A549 (cell line): ENCODE results near the gene GMPPB. TPM values are rescaled to one million over a fixed set of nuclear protein-coding genes. Genes with fewer than 3 reads are reported as not detected.

Experiments used
- ATAC-seq, 2 experiments: fragments of 200-7000 bp in 1 of 2; fragments of >200 bp in 1 of 2; cut with Nextera tagmentation in 1 of 2; cut with Tn5 transposase in 1 of 2; 3 replicates each; pipeline versions ENCODE4 v1.8.0 to v1.9.1; 2018 to 2020; ENCODE audit warnings: mild to moderate bottlenecking in 1 of 2, moderate library complexity in 1 of 2
- CTCF ChIA-PET: fragments of 300-600 bp; sonication (Branson Sonifier 250); formaldehyde crosslinking; extraction: SDS; loops from one replicate; lab custom pipeline; 2021; ENCODE audit warnings: antibody characterized with exemption, inconsistent platforms; lab: Yijun Ruan, JAX
- POLR2A ChIA-PET: fragments of 350-600 bp; formaldehyde crosslinking; extraction: SDS; loops from one replicate; lab custom pipeline; 2021; ENCODE audit warnings: antibody characterized with exemption, inconsistent platforms; lab: Yijun Ruan, JAX
- DNase-seq, 2 experiments: peaks; one replicate each; pipeline versions ENCODE4 v3.0.0 to v3.0.0-alpha.2; 2011 to 2016; ENCODE audit warnings: low read depth in 1 of 2, low spot score in 1 of 2
- FAIRE-seq: peaks from 2 replicates; lab custom pipeline; 2011; peaks lifted over from hg19 to GRCh38; lab: Jason Lieb, UNC
- H3K27ac ChIP-seq, 2 experiments: fragments of >200 bp; sonication (Bioruptor Twin); formaldehyde crosslinking; 3 replicates each; pipeline ENCODE4 v1.5.1; 2016 to 2017
- H3K4me1 ChIP-seq: fragments of >200 bp; sonication (Bioruptor Twin); formaldehyde crosslinking; 3 replicates; pipeline ENCODE4 v1.6.1; 2016
- H3K4me2 ChIP-seq: fragments of >200 bp; sonication (Bioruptor Twin); formaldehyde crosslinking; 3 replicates; pipeline ENCODE4 v1.6.1; 2016
- H3K4me3 ChIP-seq: fragments of >200 bp; sonication (Bioruptor Twin); formaldehyde crosslinking; 3 replicates; pipeline ENCODE4 v1.5.1; 2016
- H3K9me3 ChIP-seq: fragments of >200 bp; sonication (Bioruptor Twin); formaldehyde crosslinking; 3 replicates; pipeline ENCODE4 v1.6.1; 2016
- CBX8 ChIP-seq: fragments of 200-600 bp; sonication (generic); IDR thresholded peaks from 2 replicates; pipeline ENCODE4 v1.6.1; 2016
- E2F6 ChIP-seq: IDR thresholded peaks from 2 replicates; pipeline ENCODE4 v1.6.1; 2012; ENCODE audit warnings: low read depth, borderline replicate concordance
- ESRRA ChIP-seq: fragments of 150-350 bp; IDR thresholded peaks from 2 replicates; pipeline ENCODE4 v1.6.1; 2014; ENCODE audit warnings: mild to moderate bottlenecking, low read length, borderline replicate concordance
- FOSL2 ChIP-seq, 2 experiments: fragments of 450-650 bp in 1 of 2; fragments of >200 bp in 1 of 2; sonication (Bioruptor Twin) in 1 of 2; formaldehyde crosslinking; IDR thresholded peaks; 2 replicates each; pipeline versions ENCODE4 v1.5.0 to v1.6.1; 2016 to 2020; ENCODE audit warnings: mild to moderate bottlenecking in 1 of 2, moderate library complexity in 1 of 2
- HOXB13 ChIP-seq: fragments of 250-450 bp; sonication (Bioruptor Pico); IDR thresholded peaks from 2 replicates; pipeline ENCODE4 v1.5.0; 2020; ENCODE audit warnings: low read depth, mild to moderate bottlenecking, moderate library complexity
- JUN ChIP-seq, 2 experiments: fragments of >200 bp; sonication (Bioruptor Twin); formaldehyde crosslinking; IDR thresholded peaks; 2 replicates in 1 of 2; 3 replicates in 1 of 2; pipeline ENCODE4 v1.6.1; 2016 to 2017
- KDM1A ChIP-seq: fragments of 200-600 bp; sonication (generic); IDR thresholded peaks from 2 replicates; pipeline ENCODE4 v1.6.1; 2016; ENCODE audit warnings: low read depth, mild to moderate bottlenecking
- NFE2L2 ChIP-seq: fragments of 150-350 bp; conservative IDR thresholded peaks from 2 replicates; pipeline ENCODE4 v1.6.1; 2014; ENCODE audit warnings: low read length
- PBX3 ChIP-seq: IDR thresholded peaks from 2 replicates; pipeline ENCODE4 v1.6.1; 2012
- POLR2AphosphoS2 ChIP-seq: conservative IDR thresholded peaks from 2 replicates; pipeline ENCODE4 v1.6.1; 2012; ENCODE audit warnings: low read length, improper control_type of control experiment, inconsistent platforms
- RCOR1 ChIP-seq: fragments of 150-350 bp; IDR thresholded peaks from 2 replicates; pipeline ENCODE4 v1.6.1; 2014; ENCODE audit warnings: antibody characterized with exemption, low read length, low read depth
- RFX5 ChIP-seq: fragments of 450-650 bp; IDR thresholded peaks from 2 replicates; pipeline ENCODE4 v1.7.1; 2014; ENCODE audit warnings: antibody characterized with exemption, mild to moderate bottlenecking, moderate library complexity
- SMC3 ChIP-seq: fragments of >200 bp; sonication (Bioruptor Twin); formaldehyde crosslinking; IDR thresholded peaks from 3 replicates; pipeline ENCODE4 v1.6.1; 2018; ENCODE audit warnings: inconsistent platforms
- SREBF2 ChIP-seq: fragments of 450-650 bp; IDR thresholded peaks from 2 replicates; pipeline ENCODE4 v1.6.1; 2014; ENCODE audit warnings: mild to moderate bottlenecking, moderate library complexity
- TFCP2L1 ChIP-seq: fragments of 250-450 bp; sonication (Bioruptor Pico); IDR thresholded peaks from 2 replicates; pipeline ENCODE4 v1.5.0; 2021; ENCODE audit warnings: mild to moderate bottlenecking
- TP53 ChIP-seq: fragments of 250-450 bp; sonication (Bioruptor Pico); IDR thresholded peaks from 2 replicates; pipeline ENCODE4 v1.5.0; 2021; ENCODE audit warnings: mild to moderate bottlenecking, moderate library complexity
- ZC3H11A ChIP-seq: fragments of 450-650 bp; IDR thresholded peaks from 2 replicates; pipeline ENCODE4 v1.6.1; 2014; ENCODE audit warnings: antibody characterized with exemption, mild to moderate bottlenecking
- ZFP36 ChIP-seq: fragments of 450-650 bp; IDR thresholded peaks from 2 replicates; pipeline ENCODE4 v1.6.1; 2014; ENCODE audit warnings: borderline replicate concordance; ENCODE audit not compliant: partially characterized antibody
- ZNF302 ChIP-seq: fragments of 250-450 bp; sonication (Bioruptor Pico); IDR thresholded peaks from 2 replicates; pipeline ENCODE4 v1.9.0; 2021; ENCODE audit warnings: inconsistent platforms, mild to moderate bottlenecking, moderate library complexity
- ZSCAN20 ChIP-seq: fragments of 250-450 bp; sonication (Bioruptor Pico); IDR thresholded peaks from 2 replicates; pipeline ENCODE4 v1.8.0; 2022; ENCODE audit warnings: mild to moderate bottlenecking, moderate library complexity
- WGBS: methylation state at CpG from one replicate; pipeline ENCODE4 v1.1.6; 2017; ENCODE audit errors: missing lambda C conversion rate; 5-methylcytosine and 5-hydroxymethylcytosine counted together
- polyA plus RNA-seq, 4 experiments: library from polyadenylated mRNA; depleted of rRNA in 3 of 4; stranded (reverse); fragments of >200 nt; fragmentation: RNase III in 1 of 4; extraction: RNeasy Plus Mini Kit Qiagen cat#74134 plus additional on column Dnase treatment in 1 of 4; gene quantifications; 2 replicates in 3 of 4; 3 replicates in 1 of 4; pipeline ENCODE4 v1.2.3, GENCODE V29; 2011 to 2017
- TF ChIP-seq, protein P1 (sequence below): fragments of >200 bp; sonication (Bioruptor Twin); formaldehyde crosslinking; IDR thresholded peaks from 3 replicates; pipeline ENCODE4 v1.6.1; 2016
- TF ChIP-seq, protein P2 (sequence below): fragments of >200 bp; sonication (Bioruptor Twin); formaldehyde crosslinking; IDR thresholded peaks from 3 replicates; pipeline ENCODE4 v1.5.1; 2016

The GMPPB gene
- polyA plus RNA-seq, 2 of the 4 experiments (the other 2 are of a cell fraction): 12.9 to 24.1 TPM

DNA sequence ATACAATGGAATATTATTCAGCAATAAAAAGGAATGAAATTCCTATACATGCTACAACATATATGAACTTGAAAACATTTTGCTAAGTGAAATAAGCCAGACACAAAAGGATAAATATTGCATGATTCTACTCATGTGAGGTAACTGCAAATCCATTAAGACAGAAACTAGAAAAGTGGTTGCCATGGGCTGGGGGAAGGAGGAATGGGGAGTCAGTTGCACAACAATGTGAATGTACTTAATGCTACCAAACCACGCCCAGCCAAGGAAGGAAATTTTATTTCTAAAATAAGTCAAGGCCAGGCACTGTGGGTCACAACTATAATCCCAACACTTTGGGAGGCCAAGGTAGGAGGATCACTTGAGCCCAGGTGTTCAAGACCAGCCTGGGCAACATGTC is 9.8 kb upstream of the GMPPB start:
- ATAC-seq: no peak
- no peak overlapping the region for H3K4me2 ChIP-seq
- DNase-seq: no peak
- CTCF ChIA-PET: interaction anchor here (0.6 kb wide), 1 partner anchor 531 kb away, joined by 4 read pairs; no protein-coding TSS in a partner anchor
- TF ChIP-seq ZNF302 (CRISPR knock-in tag) (no peak), CBX8 (no peak), POLR2AphosphoS2 (no peak), HOXB13 (no peak), RCOR1 (no peak), RFX5 (no peak), SMC3 (no peak)
- TF ChIP-seq, protein P1, sequence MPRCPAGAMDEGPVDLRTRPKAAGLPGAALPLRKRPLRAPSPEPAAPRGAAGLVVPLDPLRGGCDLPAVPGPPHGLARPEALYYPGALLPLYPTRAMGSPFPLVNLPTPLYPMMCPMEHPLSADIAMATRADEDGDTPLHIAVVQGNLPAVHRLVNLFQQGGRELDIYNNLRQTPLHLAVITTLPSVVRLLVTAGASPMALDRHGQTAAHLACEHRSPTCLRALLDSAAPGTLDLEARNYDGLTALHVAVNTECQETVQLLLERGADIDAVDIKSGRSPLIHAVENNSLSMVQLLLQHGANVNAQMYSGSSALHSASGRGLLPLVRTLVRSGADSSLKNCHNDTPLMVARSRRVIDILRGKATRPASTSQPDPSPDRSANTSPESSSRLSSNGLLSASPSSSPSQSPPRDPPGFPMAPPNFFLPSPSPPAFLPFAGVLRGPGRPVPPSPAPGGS: no peak
- no peak for FAIRE-seq
- H3K4me3 ChIP-seq: no peak overlapping the region
- H3K27ac ChIP-seq: no peak overlapping the region
- WGBS: 100% methylated on average over 1 of the region's 1 CpG
- POLR2A ChIA-PET: no interaction called here
- no peaks in the 10 kb centered on the region for H3K9me3 ChIP-seq
- no peaks in the 10 kb centered on the region for H3K4me1 ChIP-seq

DNA sequence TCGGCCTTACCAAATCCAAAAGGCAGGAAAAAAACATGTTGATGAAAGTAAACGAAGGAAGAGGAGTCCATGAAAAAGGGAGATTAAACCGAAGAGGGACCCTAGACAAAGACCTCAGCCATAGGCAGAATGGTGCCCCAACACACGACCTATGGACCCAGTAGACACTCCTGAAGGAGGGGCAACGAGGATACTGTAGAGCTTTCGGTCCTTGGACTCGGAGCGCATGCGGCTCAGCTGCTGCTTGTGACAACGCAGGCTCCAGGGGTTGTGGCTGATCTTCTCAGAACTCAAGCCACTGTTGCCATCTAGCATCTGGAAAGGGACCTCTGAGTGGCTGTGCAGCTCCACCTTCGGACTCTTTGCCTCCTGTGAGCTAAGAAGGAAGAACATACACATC is 8.8 kb upstream of the GMPPB start:
- ChIA-PET CTCF (interaction anchor here (0.7 kb wide), 1 partner anchor 13 kb away, joined by 3 read pairs; no protein-coding TSS in a partner anchor), POLR2A (no interaction called here)
- Histone ChIP-seq H3K9me3 (no peaks in the 10 kb centered on the region), H3K4me2 (no peak overlapping the region), H3K4me3 (no peak overlapping the region), H3K27ac (no peak overlapping the region), H3K4me1 (no peaks in the 10 kb centered on the region)
- DNase-seq (no peak), ATAC-seq (no peak), FAIRE-seq (no peak)
- no peak for TF ChIP-seq ZNF302 (CRISPR knock-in tag)
- no peak for TF ChIP-seq ZSCAN20 (CRISPR knock-in tag)
- WGBS: 89% methylated on average over 11 of the region's 11 CpGs

GRCh38 chr3:49729966-49730609 is 6.3 kb upstream of the GMPPB start:
- WGBS: 98% methylated on average over 4 of the region's 4 CpGs
- TF ChIP-seq PBX3: no peak
- TF ChIP-seq FOSL2 (IDR thresholded peaks at IDR 0.05): no peak
- no peak for TF ChIP-seq FOSL2 (CRISPR knock-in tag; IDR thresholded peaks at IDR 0.05)
- TF ChIP-seq, protein P2, sequence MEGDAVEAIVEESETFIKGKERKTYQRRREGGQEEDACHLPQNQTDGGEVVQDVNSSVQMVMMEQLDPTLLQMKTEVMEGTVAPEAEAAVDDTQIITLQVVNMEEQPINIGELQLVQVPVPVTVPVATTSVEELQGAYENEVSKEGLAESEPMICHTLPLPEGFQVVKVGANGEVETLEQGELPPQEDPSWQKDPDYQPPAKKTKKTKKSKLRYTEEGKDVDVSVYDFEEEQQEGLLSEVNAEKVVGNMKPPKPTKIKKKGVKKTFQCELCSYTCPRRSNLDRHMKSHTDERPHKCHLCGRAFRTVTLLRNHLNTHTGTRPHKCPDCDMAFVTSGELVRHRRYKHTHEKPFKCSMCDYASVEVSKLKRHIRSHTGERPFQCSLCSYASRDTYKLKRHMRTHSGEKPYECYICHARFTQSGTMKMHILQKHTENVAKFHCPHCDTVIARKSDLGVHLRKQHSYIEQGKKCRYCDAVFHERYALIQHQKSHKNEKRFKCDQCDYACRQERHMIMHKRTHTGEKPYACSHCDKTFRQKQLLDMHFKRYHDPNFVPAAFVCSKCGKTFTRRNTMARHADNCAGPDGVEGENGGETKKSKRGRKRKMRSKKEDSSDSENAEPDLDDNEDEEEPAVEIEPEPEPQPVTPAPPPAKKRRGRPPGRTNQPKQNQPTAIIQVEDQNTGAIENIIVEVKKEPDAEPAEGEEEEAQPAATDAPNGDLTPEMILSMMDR: no peak
- TF ChIP-seq TP53 (CRISPR knock-in tag): no peak
- TF ChIP-seq ZFP36: no peak
- TF ChIP-seq E2F6: no peak
- no peak for TF ChIP-seq KDM1A
- TF ChIP-seq ESRRA: no peak
- TF ChIP-seq NFE2L2: no peak
- TF ChIP-seq TFCP2L1 (CRISPR knock-in tag): no peak
- TF ChIP-seq JUN (IDR thresholded peaks at IDR 0.05): no peak
- no peak for TF ChIP-seq ZC3H11A
- no peak for TF ChIP-seq SREBF2
- no peaks in the 10 kb centered on the region for H3K9me3 ChIP-seq
- CTCF ChIA-PET: interaction anchor here (0.6 to 0.7 kb wide), 2 partner anchors 14 to 144 kb away, joined by 3 to 4 read pairs; no protein-coding TSS in a partner anchor
- no peak for DNase-seq
- no peak overlapping the region for H3K4me3 ChIP-seq
- H3K4me1 ChIP-seq: no peaks in the 10 kb centered on the region
- no peak overlapping the region for H3K4me2 ChIP-seq
- POLR2A ChIA-PET: interaction anchor here (0.6 kb wide), 1 partner anchor 226 kb away, joined by 4 read pairs; no protein-coding TSS in a partner anchor
- no peak for ATAC-seq
- no peak for FAIRE-seq
- no peak overlapping the region for H3K27ac ChIP-seq
